GM23338 (cell line): Measurements from ENCODE around the gene TUBA3D. TPM values are rescaled to one million over a fixed set of nuclear protein-coding genes. Genes with fewer than 3 reads are reported as not detected.
"Not testable (repeated sequence)": the region's sequence is repeated elsewhere in the genome, so short reads cannot be mapped to it uniquely, and the experiment has no call there.

Source experiments
- ATAC-seq: fragments of 200-7000 bp; cut with Tn5 transposase; 3 replicates; pipeline ENCODE4 v1.9.1; 2020
- DNase-seq: peaks from one replicate; pipeline ENCODE4 v3.0.0-alpha.2; 2015; ENCODE audit warnings: low spot score
- H2AFZ ChIP-seq: fragments of 200-600 bp; sonication (generic); 2 replicates; pipeline ENCODE4 v1.8.0; 2016; ENCODE audit warnings: antibody characterized with exemption, mild to moderate bottlenecking, moderate library complexity
- H3F3A ChIP-seq: fragments of 200-600 bp; sonication (generic); replicated peaks from 2 replicates; pipeline ENCODE4 v1.8.0; 2017; ENCODE audit warnings: antibody characterized with exemption, mixed run types, low read depth
- H3K27ac ChIP-seq: fragments of 200-600 bp; sonication (generic); 2 replicates; pipeline ENCODE4 v1.6.1; 2016; ENCODE audit warnings: low read depth
- H3K27me3 ChIP-seq: fragments of 200-600 bp; sonication (generic); 2 replicates; pipeline ENCODE4 v1.8.0; 2016; ENCODE audit warnings: mild to moderate bottlenecking, mixed run types, moderate library complexity; ENCODE audit not compliant: insufficient read depth
- H3K36me3 ChIP-seq: fragments of 200-600 bp; sonication (generic); 2 replicates; pipeline ENCODE4 v1.8.0; 2016; ENCODE audit warnings: mild to moderate bottlenecking; ENCODE audit not compliant: insufficient read depth
- H3K4me1 ChIP-seq: fragments of 200-600 bp; sonication (generic); 2 replicates; pipeline ENCODE4 v1.8.0; 2016; ENCODE audit warnings: mild to moderate bottlenecking, moderate library complexity; ENCODE audit not compliant: insufficient read depth
- H3K4me2 ChIP-seq: fragments of 200-600 bp; sonication (generic); 2 replicates; pipeline ENCODE4 v1.7.1; 2017; ENCODE audit warnings: mixed run types
- H3K4me3 ChIP-seq: fragments of 200-600 bp; sonication (generic); 2 replicates; pipeline ENCODE4 v1.6.1; 2016; ENCODE audit warnings: mixed run types
- H3K79me2 ChIP-seq: fragments of 200-600 bp; sonication (generic); replicated peaks from 2 replicates; pipeline ENCODE4 v1.8.0; 2017; ENCODE audit warnings: mild to moderate bottlenecking; ENCODE audit not compliant: insufficient read depth
- H3K9me2 ChIP-seq: fragments of 200-600 bp; sonication (generic); 2 replicates; pipeline ENCODE4 v1.8.0; 2017; ENCODE audit not compliant: insufficient read depth
- H4K20me1 ChIP-seq: fragments of 200-600 bp; sonication (generic); replicated peaks from 2 replicates; pipeline ENCODE4 v1.8.0; 2017; ENCODE audit warnings: mild to moderate bottlenecking; ENCODE audit not compliant: insufficient read depth
- H3K27ac Mint-ChIP-seq: 2 replicates; pipeline ENCODE4 v1.8.0; 2020; ENCODE audit warnings: inconsistent platforms, mild to moderate bottlenecking, moderate library complexity, mixed read lengths
- H3K27me3 Mint-ChIP-seq: 3 replicates; pipeline ENCODE4 v1.8.0; 2022; ENCODE audit warnings: low read depth, mild to moderate bottlenecking, moderate library complexity, mixed read lengths, inconsistent platforms; ENCODE audit not compliant: insufficient read depth, poor library complexity
- H3K36me3 Mint-ChIP-seq: 3 replicates; pipeline ENCODE4 v1.8.0; 2021; ENCODE audit warnings: low read depth, mild to moderate bottlenecking, inconsistent platforms, moderate library complexity, mixed read lengths
- H3K4me1 Mint-ChIP-seq: 3 replicates; pipeline ENCODE4 v1.8.0; 2020; ENCODE audit warnings: mild to moderate bottlenecking, inconsistent platforms, mixed read lengths
- H3K4me3 Mint-ChIP-seq: 3 replicates; pipeline ENCODE4 v1.8.0; 2021; ENCODE audit warnings: moderate library complexity, mild to moderate bottlenecking, inconsistent platforms, mixed read lengths
- H3K9me3 Mint-ChIP-seq: 3 replicates; pipeline ENCODE4 v1.8.0; 2020; ENCODE audit warnings: moderate library complexity, mild to moderate bottlenecking, inconsistent platforms, mixed read lengths
- polyA plus RNA-seq: library from polyadenylated mRNA; unstranded; fragments of >200 nt; fragmentation: Nextera tagmentation; extraction: Ambion mirVana; gene quantifications from 2 replicates; pipeline ENCODE4 v1.2.1, GENCODE V29; 2016
- total RNA-seq: library from RNA; depleted of rRNA; stranded (reverse); fragments of >200 nt; shearing (Covaris generic); gene quantifications from 2 replicates; pipeline ENCODE4 v1.2.3, GENCODE V29; 2014
- TF ChIP-seq, protein P1 (sequence below): IDR thresholded peaks from one replicate; pipeline ENCODE4 v1.6.1; 2018; ENCODE audit warnings: antibody characterized with exemption; ENCODE audit not compliant: unreplicated experiment
- TF ChIP-seq, protein P2 (sequence below), 2 experiments: fragments of 200-600 bp in 1 of 2; sonication (generic) in 1 of 2; conservative IDR thresholded peaks; 2 replicates each; pipeline versions ENCODE4 v1.5.1 to v1.6.1; 2016 to 2017; ENCODE audit warnings: antibody characterized with exemption in 2 of 2, low read depth in 2 of 2, mild to moderate bottlenecking in 2 of 2, moderate library complexity in 1 of 2

The TUBA3D gene
- total and polyA plus RNA-seq, 2 experiments from 2014 or later, result 0.27 TPM; not detected in 1

DNA sequence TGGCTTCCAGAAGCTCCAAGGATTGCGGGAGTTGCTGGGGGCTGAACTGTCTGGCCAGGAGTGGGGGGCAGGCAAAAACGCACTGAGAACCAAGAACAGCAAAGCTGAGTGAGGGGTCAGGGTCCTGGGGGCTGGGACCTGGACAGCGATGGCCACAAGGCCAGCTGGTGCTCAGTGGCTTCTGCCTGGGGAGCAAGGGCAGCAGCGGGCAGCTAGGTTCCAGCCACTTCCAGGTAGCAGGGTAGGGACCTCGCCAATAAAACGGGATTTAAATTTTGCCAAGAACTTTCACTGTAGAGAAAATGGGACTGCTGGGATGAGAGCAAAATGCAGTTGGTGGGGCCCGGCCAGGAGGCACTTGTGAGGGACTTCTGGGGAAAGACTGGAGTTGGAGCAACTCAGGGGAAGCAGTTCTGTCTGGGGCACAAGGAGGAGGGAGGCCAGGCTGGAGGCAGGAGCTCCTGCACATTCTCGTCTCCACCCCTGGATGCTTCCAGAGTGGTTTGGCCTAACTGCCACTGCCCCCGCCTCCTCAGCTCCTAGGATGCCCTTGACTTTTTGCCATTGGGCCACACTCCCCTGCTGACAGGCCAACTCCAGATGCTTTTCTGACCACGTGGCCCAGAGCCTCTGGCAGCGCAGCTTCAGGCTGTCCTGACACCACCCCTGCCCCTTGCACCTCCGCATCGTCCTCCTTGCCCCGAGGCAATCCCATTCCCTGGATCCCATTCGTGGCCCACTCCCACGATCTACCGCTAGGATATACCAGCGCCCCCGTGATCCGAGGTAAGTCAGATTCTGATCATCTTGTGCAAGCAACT, 46.3 kb downstream of the TUBA3D start (continued):
- TF ChIP-seq, protein P1, sequence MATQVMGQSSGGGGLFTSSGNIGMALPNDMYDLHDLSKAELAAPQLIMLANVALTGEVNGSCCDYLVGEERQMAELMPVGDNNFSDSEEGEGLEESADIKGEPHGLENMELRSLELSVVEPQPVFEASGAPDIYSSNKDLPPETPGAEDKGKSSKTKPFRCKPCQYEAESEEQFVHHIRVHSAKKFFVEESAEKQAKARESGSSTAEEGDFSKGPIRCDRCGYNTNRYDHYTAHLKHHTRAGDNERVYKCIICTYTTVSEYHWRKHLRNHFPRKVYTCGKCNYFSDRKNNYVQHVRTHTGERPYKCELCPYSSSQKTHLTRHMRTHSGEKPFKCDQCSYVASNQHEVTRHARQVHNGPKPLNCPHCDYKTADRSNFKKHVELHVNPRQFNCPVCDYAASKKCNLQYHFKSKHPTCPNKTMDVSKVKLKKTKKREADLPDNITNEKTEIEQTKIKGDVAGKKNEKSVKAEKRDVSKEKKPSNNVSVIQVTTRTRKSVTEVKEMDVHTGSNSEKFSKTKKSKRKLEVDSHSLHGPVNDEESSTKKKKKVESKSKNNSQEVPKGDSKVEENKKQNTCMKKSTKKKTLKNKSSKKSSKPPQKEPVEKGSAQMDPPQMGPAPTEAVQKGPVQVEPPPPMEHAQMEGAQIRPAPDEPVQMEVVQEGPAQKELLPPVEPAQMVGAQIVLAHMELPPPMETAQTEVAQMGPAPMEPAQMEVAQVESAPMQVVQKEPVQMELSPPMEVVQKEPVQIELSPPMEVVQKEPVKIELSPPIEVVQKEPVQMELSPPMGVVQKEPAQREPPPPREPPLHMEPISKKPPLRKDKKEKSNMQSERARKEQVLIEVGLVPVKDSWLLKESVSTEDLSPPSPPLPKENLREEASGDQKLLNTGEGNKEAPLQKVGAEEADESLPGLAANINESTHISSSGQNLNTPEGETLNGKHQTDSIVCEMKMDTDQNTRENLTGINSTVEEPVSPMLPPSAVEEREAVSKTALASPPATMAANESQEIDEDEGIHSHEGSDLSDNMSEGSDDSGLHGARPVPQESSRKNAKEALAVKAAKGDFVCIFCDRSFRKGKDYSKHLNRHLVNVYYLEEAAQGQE, result no peak
- TF ChIP-seq, protein P2, sequence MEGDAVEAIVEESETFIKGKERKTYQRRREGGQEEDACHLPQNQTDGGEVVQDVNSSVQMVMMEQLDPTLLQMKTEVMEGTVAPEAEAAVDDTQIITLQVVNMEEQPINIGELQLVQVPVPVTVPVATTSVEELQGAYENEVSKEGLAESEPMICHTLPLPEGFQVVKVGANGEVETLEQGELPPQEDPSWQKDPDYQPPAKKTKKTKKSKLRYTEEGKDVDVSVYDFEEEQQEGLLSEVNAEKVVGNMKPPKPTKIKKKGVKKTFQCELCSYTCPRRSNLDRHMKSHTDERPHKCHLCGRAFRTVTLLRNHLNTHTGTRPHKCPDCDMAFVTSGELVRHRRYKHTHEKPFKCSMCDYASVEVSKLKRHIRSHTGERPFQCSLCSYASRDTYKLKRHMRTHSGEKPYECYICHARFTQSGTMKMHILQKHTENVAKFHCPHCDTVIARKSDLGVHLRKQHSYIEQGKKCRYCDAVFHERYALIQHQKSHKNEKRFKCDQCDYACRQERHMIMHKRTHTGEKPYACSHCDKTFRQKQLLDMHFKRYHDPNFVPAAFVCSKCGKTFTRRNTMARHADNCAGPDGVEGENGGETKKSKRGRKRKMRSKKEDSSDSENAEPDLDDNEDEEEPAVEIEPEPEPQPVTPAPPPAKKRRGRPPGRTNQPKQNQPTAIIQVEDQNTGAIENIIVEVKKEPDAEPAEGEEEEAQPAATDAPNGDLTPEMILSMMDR (conservative IDR thresholded peaks at IDR 0.05; ENCODE audit: low read depth in 2 of 2), result no peak

DNA sequence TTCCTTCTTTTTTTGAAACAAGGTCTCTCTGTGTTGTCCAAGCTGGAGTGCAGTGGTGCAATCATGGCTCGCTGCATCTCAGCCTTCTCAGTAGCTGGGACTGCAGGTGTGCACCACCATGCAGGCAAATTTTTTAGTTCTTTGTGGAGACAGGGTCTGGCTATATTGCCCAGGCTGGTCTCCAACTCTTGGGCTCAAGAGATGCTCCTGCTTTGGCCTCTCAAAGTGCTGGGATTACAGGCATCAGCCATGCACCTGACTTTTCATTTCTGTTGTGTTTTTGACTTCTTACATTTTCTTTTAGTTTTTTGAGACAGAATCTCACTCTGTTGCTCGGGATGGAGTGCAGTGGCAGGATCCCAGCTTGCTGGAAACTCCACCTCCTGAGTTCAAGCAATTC, 49.3 kb downstream of the TUBA3D start:
- not testable (repeated sequence) for H3K79me2 ChIP-seq, H3K4me1 ChIP-seq, H3F3A ChIP-seq, DNase-seq, H3K4me3 ChIP-seq, H3K27ac Mint-ChIP-seq, H3K27ac ChIP-seq, H4K20me1 ChIP-seq, H3K9me2 ChIP-seq, H3K27me3 ChIP-seq, H3K4me3 Mint-ChIP-seq, H3K4me1 Mint-ChIP-seq, H3K9me3 Mint-ChIP-seq, ATAC-seq, H3K36me3 ChIP-seq, H3K4me2 ChIP-seq, H3K36me3 Mint-ChIP-seq, H2AFZ ChIP-seq
- peaks cover 10% of the 10 kb centered on the region for H3K27me3 Mint-ChIP-seq

DNA sequence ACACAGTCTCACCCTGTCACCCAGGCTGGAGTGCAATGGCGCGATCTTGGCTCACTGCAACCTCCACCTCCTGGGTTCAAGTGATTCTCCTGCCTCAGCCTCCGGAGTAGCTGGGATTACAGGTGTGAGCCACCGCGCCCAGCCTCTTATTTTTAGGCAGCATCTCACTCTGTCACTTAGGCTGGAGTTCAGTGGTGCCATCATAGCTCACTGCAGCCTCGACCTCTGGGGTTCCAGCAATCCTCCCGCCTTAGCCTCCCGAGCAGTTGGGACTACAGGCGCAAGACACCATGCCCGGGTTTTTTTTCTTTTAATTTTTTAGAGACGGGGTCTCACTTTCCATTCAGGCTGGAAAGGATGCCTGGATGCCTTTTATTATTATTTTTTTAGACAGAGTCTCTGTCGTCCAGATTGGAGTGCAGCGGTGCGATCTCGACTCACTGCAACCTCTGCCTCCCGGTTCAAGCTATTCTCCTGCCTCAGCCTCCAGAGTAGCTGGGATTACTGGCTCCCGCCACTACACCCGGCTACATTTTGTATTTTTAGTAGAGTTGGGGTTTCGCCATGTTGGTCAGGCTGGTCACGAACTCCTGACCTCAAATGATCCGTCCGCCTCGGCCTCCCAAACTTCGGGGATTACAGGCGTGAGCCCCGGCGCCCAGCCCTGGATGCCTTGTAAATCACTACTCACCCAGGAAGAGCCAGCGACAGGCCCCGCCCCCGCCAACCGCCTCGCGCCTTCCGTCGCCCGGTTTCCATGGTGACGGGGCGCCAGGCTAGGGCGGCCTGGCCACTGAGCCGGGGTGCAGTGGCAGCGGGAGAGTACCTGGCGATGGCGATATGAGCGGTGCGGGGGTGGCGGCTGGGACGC, 51.4 kb downstream of the TUBA3D start, which contains the start of gene CCDC74A:
Gene CCDC74A (plus strand): TSS at position 758 of the 871 bp plus-strand sequence. CDS start 83 bp downstream, at position 841.
- H3K27ac ChIP-seq, H3K27ac Mint-ChIP-seq, H3K36me3 Mint-ChIP-seq, H3K4me1 Mint-ChIP-seq, H3K36me3 ChIP-seq, H3F3A ChIP-seq, H3K79me2 ChIP-seq, H3K9me2 ChIP-seq, H3K27me3 ChIP-seq, H3K4me1 ChIP-seq, H3K9me3 Mint-ChIP-seq, H4K20me1 ChIP-seq: not testable (repeated sequence)
- Histone ChIP-seq H3K4me3 (peak within 1 kb of the TSS; percentile 57), H3K4me2 (peak within 1 kb of the TSS; percentile 79), H2AFZ (peak within 1 kb of the TSS; percentile 72; the same call in 1 of the 2 replicates)
- peaks cover 10% of the 10 kb centered on the region for H3K27me3 Mint-ChIP-seq
- peak within 1 kb of the TSS; percentile 82 for H3K4me3 Mint-ChIP-seq
- ATAC-seq (peak; percentile 83), DNase-seq (peak; percentile 75)

DNA sequence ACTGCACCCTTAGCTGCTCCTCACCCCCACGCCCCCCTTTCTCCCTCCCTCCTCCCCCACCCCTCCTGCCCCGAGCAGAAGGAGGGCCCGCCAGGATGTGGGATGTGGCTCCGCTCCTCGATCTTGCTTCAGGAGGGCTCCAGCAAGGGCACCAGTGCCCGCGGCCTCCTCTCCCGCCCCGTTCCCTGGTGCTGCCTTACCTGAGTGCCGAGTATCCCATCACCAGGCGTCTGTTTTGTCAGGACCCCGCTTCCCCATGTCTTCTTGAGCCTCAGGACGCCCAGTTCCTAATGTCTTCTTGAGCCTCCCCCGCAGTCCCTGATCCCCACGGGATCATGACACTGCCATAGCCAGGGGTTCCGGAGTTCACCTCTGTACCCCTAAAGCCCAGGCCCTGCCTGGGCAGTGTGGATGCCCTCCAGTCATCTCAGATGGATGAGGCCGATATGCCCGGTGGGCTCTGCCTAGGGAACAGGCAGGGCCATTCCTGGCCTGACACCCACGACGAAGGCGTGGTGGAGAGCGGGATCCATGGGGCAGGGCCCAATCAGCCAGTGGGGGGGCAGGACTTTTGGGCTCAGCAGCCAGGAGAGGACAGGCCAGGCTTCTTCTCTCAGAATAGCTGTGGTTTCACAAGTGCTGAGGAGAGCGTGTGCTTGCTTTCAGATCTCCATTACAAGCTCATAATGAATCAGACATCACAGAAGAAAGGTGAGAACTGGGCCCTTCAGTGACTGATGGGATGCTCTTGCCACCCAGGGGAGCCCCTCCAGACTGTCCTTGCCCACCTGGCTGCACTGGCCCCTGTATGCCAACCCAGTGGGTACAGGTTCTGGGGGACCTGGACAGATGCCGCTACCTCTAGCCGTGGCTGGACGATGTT, 53.3 kb downstream of the TUBA3D start:
- H3K9me2 ChIP-seq, H2AFZ ChIP-seq, H3K36me3 Mint-ChIP-seq, H3K79me2 ChIP-seq, H3K9me3 Mint-ChIP-seq, H3K27ac ChIP-seq, H3K4me1 ChIP-seq, H4K20me1 ChIP-seq, H3K36me3 ChIP-seq, H3K27me3 ChIP-seq, H3K27ac Mint-ChIP-seq, H3K4me1 Mint-ChIP-seq, H3F3A ChIP-seq: not testable (repeated sequence)
- Histone ChIP-seq H3K4me2 (peak overlapping the region; percentile 72; the same call in 1 of the 2 replicates), H3K4me3 (peak overlapping the region; percentile 57; the same call in 1 of the 2 replicates)
- H3K4me3 Mint-ChIP-seq, result peak overlapping the region; percentile 63
- ATAC-seq, result peak; percentile 18
- peak; percentile 41 for DNase-seq
- peaks cover 10% of the 10 kb centered on the region for H3K27me3 Mint-ChIP-seq
